Activated T-cell treated with anti-CD3 and anti-CD28 coated beads, Interleukin-2, amount 50 U/mL, for 72 hours (primary cell): ENCODE data around the gene CHRNA10. TPM values are rescaled to one million over a fixed set of nuclear protein-coding genes. Genes with fewer than 3 reads are reported as not detected.
A peak's percentile ranks its signal among the peaks of the same experiment; 100 is the strongest.

Experiments
- ATAC-seq, 2 donors: fragments of 150-1000 bp; cut with Tn5 transposase; replicated peaks in 1 of 2; 2 replicates each; pipeline ENCODE4 v1.10.0; 2021; ENCODE audit warnings: moderate library complexity in 2 of 2, mild to moderate bottlenecking in 1 of 2
- DNase-seq, 2 donors: peaks; one replicate each; pipeline ENCODE4 v3.0.0; 2021 to 2022; ENCODE audit warnings: mixed read lengths in 1 of 2
- H3K27ac Mint-ChIP-seq: one replicate; pipeline ENCODE4 v1.8.0; 2022; ENCODE audit warnings: mild to moderate bottlenecking, moderate library complexity, mixed read lengths
- H3K27me3 Mint-ChIP-seq: one replicate; pipeline ENCODE4 v1.8.0; 2022; ENCODE audit warnings: low read depth, mixed read lengths
- H3K36me3 Mint-ChIP-seq, 2 donors: one replicate each; pipeline ENCODE4 v1.8.0; 2022; ENCODE audit warnings: mixed read lengths in 2 of 2, mild to moderate bottlenecking in 1 of 2; ENCODE audit not compliant: insufficient read depth in 2 of 2
- H3K4me1 Mint-ChIP-seq: one replicate; pipeline ENCODE4 v1.8.0; 2022; ENCODE audit warnings: low read depth, mixed read lengths
- H3K4me3 Mint-ChIP-seq, 2 donors: one replicate each; pipeline ENCODE4 v1.8.0; 2022; ENCODE audit warnings: mild to moderate bottlenecking in 2 of 2, mixed read lengths in 2 of 2, moderate library complexity in 2 of 2
- H3K9me3 Mint-ChIP-seq, 2 donors: one replicate each; pipeline ENCODE4 v1.8.0; 2022; ENCODE audit warnings: mixed read lengths in 2 of 2
- total RNA-seq, 2 donors: library from RNA; stranded (reverse); gene quantifications; one replicate each; pipeline ENCODE4 v1.2.3, GENCODE V29; 2022

CHRNA10 gene
- total RNA-seq, 2 donors from 2014 or later = 1.9 to 2.8 TPM

GRCh38 chr11:3683039-3683438 is 11.9 kb upstream of the CHRNA10 start:
- Mint-ChIP-seq H3K4me1 (peaks cover 7% of the 10 kb centered on the region), H3K36me3 (peaks cover 18 to 48% of the 10 kb centered on the region in 2 donors), H3K27ac (no peak overlapping the region), H3K4me3 (no peak overlapping the region), H3K9me3 (no peaks in the 10 kb centered on the region), H3K27me3 (no peaks in the 10 kb centered on the region)
- ATAC-seq (no peak), DNase-seq (no peak)

GRCh38 chr11:3679077-3679476 is 7.9 kb upstream of the CHRNA10 start:
- no peaks in the 10 kb centered on the region for H3K27me3 Mint-ChIP-seq
- ATAC-seq (no peak), DNase-seq (no peak)
- H3K27ac Mint-ChIP-seq = no peak overlapping the region
- peaks cover 7% of the 10 kb centered on the region for H3K4me1 Mint-ChIP-seq
- H3K36me3 Mint-ChIP-seq = peaks cover 19 to 40% of the 10 kb centered on the region in 2 donors
- no peak overlapping the region for H3K4me3 Mint-ChIP-seq
- no peaks in the 10 kb centered on the region for H3K9me3 Mint-ChIP-seq

- no peak for ATAC-seq
- H3K36me3 Mint-ChIP-seq = peaks cover 14 to 37% of the 10 kb centered on the region in 2 donors
These were observed 4.8 kb upstream of the CHRNA10 start for GRCh38 chr11:3675971-3676370.

GRCh38 chr11:3674189-3674588 is 3.0 kb upstream of the CHRNA10 start:
- Mint-ChIP-seq H3K4me1 (no peaks in the 10 kb centered on the region), H3K4me3 (no peak overlapping the region), H3K9me3 (no peaks in the 10 kb centered on the region), H3K36me3 (peaks cover 10 to 24% of the 10 kb centered on the region in 2 donors), H3K27me3 (no peaks in the 10 kb centered on the region), H3K27ac (peak overlapping the region; percentile 55)
- DNase-seq (no peak), ATAC-seq (no peak)

More at GRCh38 chr11:3675971-3676370, 4.8 kb upstream of the CHRNA10 start:
- Mint-ChIP-seq H3K27ac (peak overlapping the region; percentile 79), H3K27me3 (no peaks in the 10 kb centered on the region), H3K4me3 (no peak overlapping the region), H3K4me1 (no peaks in the 10 kb centered on the region), H3K9me3 (no peaks in the 10 kb centered on the region)
- no peak for DNase-seq

- ATAC-seq (peak in 1 of 2 donors; percentile 17), DNase-seq (no peak)
- Mint-ChIP-seq H3K27me3 (no peaks in the 10 kb centered on the region), H3K4me3 (no peak overlapping the region), H3K4me1 (no peaks in the 10 kb centered on the region), H3K27ac (no peak overlapping the region), H3K9me3 (no peaks in the 10 kb centered on the region), H3K36me3 (peaks cover 2 to 13% of the 10 kb centered on the region in 2 donors)
These were observed 1.4 kb downstream of the CHRNA10 start for GRCh38 chr11:3669742-3670183.

- ATAC-seq = no peak
These were observed 2.1 kb downstream of the CHRNA10 start for GRCh38 chr11:3669128-3669527.

GRCh38 chr11:3667149-3668035 is 3.8 kb downstream of the CHRNA10 start:
- Mint-ChIP-seq H3K36me3 (peaks cover 0 to 11% of the 10 kb centered on the region in 2 donors), H3K9me3 (no peaks in the 10 kb centered on the region), H3K4me1 (no peaks in the 10 kb centered on the region), H3K27me3 (no peaks in the 10 kb centered on the region), H3K4me3 (no peak overlapping the region), H3K27ac (no peak overlapping the region)
- no peak for DNase-seq
- ATAC-seq = no peak

More at GRCh38 chr11:3669128-3669527, 2.1 kb downstream of the CHRNA10 start:
- Mint-ChIP-seq H3K4me1 (no peaks in the 10 kb centered on the region), H3K9me3 (no peaks in the 10 kb centered on the region), H3K36me3 (peaks cover 0 to 13% of the 10 kb centered on the region in 2 donors), H3K27ac (no peak overlapping the region), H3K27me3 (no peaks in the 10 kb centered on the region), H3K4me3 (no peak overlapping the region)
- DNase-seq = no peak

- no peaks in the 10 kb centered on the region for H3K4me1 Mint-ChIP-seq
- DNase-seq (no peak), ATAC-seq (no peak)
- H3K9me3 Mint-ChIP-seq = no peaks in the 10 kb centered on the region
- H3K36me3 Mint-ChIP-seq = peaks cover 0 to 6% of the 10 kb centered on the region in 2 donors
- no peaks in the 10 kb centered on the region for H3K27me3 Mint-ChIP-seq
- H3K4me3 Mint-ChIP-seq = no peak overlapping the region
- H3K27ac Mint-ChIP-seq = peak overlapping the region; percentile 25
These were observed 5.1 kb downstream of the CHRNA10 start for GRCh38 chr11:3666023-3666530.

- Mint-ChIP-seq H3K4me3 (no peak overlapping the region), H3K27ac (peak overlapping the region; percentile 25), H3K4me1 (no peaks in the 10 kb centered on the region), H3K36me3 (peaks cover 0 to 6% of the 10 kb centered on the region in 2 donors), H3K27me3 (no peaks in the 10 kb centered on the region), H3K9me3 (no peaks in the 10 kb centered on the region)
- ATAC-seq = no peak
- no peak for DNase-seq
These were observed 5.7 kb downstream of the CHRNA10 start for GRCh38 chr11:3665336-3666022.

GRCh38 chr11:3664032-3664630 is 7.1 kb downstream of the CHRNA10 start:
- no peak overlapping the region for H3K4me3 Mint-ChIP-seq
- H3K9me3 Mint-ChIP-seq = no peaks in the 10 kb centered on the region
- H3K27me3 Mint-ChIP-seq = no peaks in the 10 kb centered on the region
- ATAC-seq (no peak), DNase-seq (no peak)
- peaks cover 0 to 6% of the 10 kb centered on the region in 2 donors for H3K36me3 Mint-ChIP-seq
- H3K27ac Mint-ChIP-seq = no peak overlapping the region
- H3K4me1 Mint-ChIP-seq = no peaks in the 10 kb centered on the region

GRCh38 chr11:3662856-3663255 is 8.3 kb downstream of the CHRNA10 start:
- Mint-ChIP-seq H3K27me3 (peaks cover 7% of the 10 kb centered on the region), H3K9me3 (no peaks in the 10 kb centered on the region), H3K4me1 (no peaks in the 10 kb centered on the region), H3K36me3 (peaks cover 0 to 3% of the 10 kb centered on the region in 2 donors), H3K27ac (no peak overlapping the region), H3K4me3 (no peak overlapping the region)
- ATAC-seq = no peak
- DNase-seq = no peak

GRCh38 chr11:3660960-3661359 is 10.2 kb downstream of the CHRNA10 start:
- no peak for DNase-seq
- peak in 1 of 2 donors; percentile 9 for ATAC-seq
- H3K4me1 Mint-ChIP-seq = no peaks in the 10 kb centered on the region
- no peaks in the 10 kb centered on the region for H3K9me3 Mint-ChIP-seq
- peaks cover 0 to 3% of the 10 kb centered on the region in 2 donors for H3K36me3 Mint-ChIP-seq
- no peak overlapping the region for H3K4me3 Mint-ChIP-seq
- H3K27me3 Mint-ChIP-seq = peaks cover 16% of the 10 kb centered on the region
- H3K27ac Mint-ChIP-seq = no peak overlapping the region
